Vein endothelial cell (primary cell): ENCODE measurements around the gene SF3B6. TPM values are rescaled to one million over a fixed set of nuclear protein-coding genes. Genes with fewer than 3 reads are reported as not detected.

Experiments
- small RNA-seq: library from RNA; depleted of rRNA; stranded (forward); fragments of <200 nt; gene quantifications from one replicate; pipeline ENCODE3, GENCODE V24; 2012
- total RNA-seq: library from RNA; depleted of rRNA; stranded (reverse); fragments of >200 nt; gene quantifications from 2 replicates; pipeline ENCODE4 v1.2.3, GENCODE V29; 2012

Gene SF3B6, protein sequence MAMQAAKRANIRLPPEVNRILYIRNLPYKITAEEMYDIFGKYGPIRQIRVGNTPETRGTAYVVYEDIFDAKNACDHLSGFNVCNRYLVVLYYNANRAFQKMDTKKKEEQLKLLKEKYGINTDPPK
- total RNA-seq, result 112 and 115 TPM in 2 replicates

GRCh38 chr2:24075915-24076848 is at the start of gene SF3B6:
Gene SF3B6, minus strand, starts transcription at chr2:24076326. Its CDS starts 97 bp downstream, at chr2:24076229.

DNA sequence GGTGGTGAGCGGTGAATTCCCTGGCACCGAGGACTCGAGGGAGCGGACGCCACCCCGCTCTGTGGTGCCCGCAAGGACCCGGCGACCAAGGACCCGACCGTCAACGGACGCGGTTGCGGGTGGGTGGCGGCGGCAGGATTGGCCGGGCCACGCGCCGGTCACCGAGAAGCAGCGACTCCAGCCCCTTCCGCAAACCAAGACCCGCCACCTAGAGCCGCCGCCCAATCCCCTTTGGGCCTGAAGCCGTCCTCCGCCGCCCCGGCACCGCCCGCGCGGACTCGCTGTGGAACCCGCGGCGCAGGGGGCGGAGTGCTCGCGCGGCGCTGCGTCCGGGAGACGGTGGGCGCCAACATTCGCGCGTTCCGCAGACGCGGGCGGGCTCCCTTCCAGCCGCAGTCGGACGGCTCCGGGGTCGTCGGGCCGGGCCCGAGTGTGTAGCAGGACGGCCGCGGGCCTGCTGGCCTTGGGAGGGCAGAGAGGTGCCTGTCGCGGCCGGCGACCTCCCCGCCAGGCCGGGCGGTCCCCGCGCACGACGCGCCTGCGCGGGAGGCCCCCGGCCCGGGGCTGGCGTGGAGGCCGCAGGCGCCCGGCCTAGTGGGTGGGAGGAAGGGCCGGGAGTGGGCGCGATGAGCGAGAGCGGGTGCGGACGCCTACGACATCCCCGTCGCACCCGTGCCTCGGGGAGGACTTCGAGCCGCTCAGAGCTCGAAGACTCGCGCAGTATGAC is 47.2 kb upstream of the SF3B6 start, which contains the start of the genes FAM228B and PFN4:
TSS of gene FAM228B (plus strand) at position 275 of the 727 bp plus-strand sequence. CDS start 893 bp downstream, outside the sequence.
TSS of gene PFN4 (minus strand) at position 140 of the 727 bp plus-strand sequence. CDS start 799 bp downstream, outside the sequence.

GRCh38 chr2:24084386-24085199 is 8.5 kb upstream of the SF3B6 start, which contains the start of gene TP53I3:
Gene TP53I3, minus strand, starts transcription at chr2:24084834. Its CDS starts 508 bp downstream, at chr2:24084326.

DNA sequence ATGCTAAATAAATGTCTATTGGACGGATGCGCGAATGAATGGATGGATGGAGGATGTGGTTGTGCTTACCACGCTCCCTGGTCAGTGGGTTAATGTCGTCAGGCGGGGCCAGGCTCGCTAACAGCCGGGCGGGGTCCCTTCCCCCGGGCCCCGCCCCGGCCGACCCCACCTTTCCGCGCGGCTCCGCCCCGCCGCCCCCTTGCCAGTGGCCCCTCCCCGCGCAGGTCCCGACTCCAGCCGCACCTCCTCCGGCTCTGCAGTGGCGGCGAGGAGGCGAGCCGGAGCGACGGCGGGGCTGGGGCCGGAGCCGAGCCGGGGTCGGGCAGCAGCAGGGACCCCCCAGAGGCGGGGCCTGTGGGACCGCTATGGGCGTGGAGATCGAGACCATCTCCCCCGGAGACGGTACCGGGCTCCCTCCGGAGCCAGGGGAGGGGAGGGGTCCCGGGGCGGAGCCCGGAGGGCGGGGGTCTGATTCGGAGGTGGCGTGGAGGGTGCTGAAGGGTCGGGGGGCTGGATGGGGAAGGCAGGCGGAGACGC is 26.6 kb downstream of the SF3B6 start, which contains the start of gene FKBP1B:
TSS of gene FKBP1B (plus strand) at position 257 of the 537 bp plus-strand sequence. CDS start at position 366, 109 bp downstream.

GRCh38 chr2:24046930-24047702 is 29.0 kb downstream of the SF3B6 start, which contains the start of gene WDCP:
Gene WDCP, minus strand, starts transcription at chr2:24047391. Its CDS starts 7,897 bp downstream, at chr2:24039494.

Small RNAs within 50 kb of the gene (small RNA-seq; reads per million reads assigned to genes)
- not detected for gene RNU6-370P

Other genes starting within 250 kb of the SF3B6 start
- 19.6 and 19.8 TPM in 2 replicates for gene ATAD2B, start 149.2 kb downstream of the SF3B6 start, total RNA-seq
- 9.5 and 12.8 TPM in 2 replicates for gene UBXN2A, start 135.9 kb downstream of the SF3B6 start, total RNA-seq
- gene MFSD2B, start 66.2 kb downstream of the SF3B6 start, total RNA-seq, result 0.19 TPM in 1 of 2 replicates, not detected in the other
- 9.8 and 13.1 TPM in 2 replicates for gene WDCP, start 28.9 kb downstream of the SF3B6 start, total RNA-seq
- 10.1 and 10.2 TPM in 2 replicates for gene FKBP1B, start 26.6 kb downstream of the SF3B6 start, total RNA-seq
- 55.5 and 62.5 TPM in 2 replicates for gene TP53I3, start 8.5 kb upstream of the SF3B6 start, total RNA-seq
- 0.38 TPM in 1 of 2 replicates, not detected in the other for gene PFN4, start 47.0 kb upstream of the SF3B6 start, total RNA-seq
- 5.2 and 6.5 TPM in 2 replicates for gene FAM228B, start 47.1 kb upstream of the SF3B6 start, total RNA-seq
- gene FAM228A, start 98.7 kb upstream of the SF3B6 start, total RNA-seq, result 0.10 TPM in 1 of 2 replicates, not detected in the other